ENCODE data around the gene CD226.

CD226 gene

GRCh38 chr18:69980982-69981804, 33.5 kb upstream of the CD226 start (continued):
- no peak for TF ChIP-seq ZNF324 (tag by site-specific recombination; IDR thresholded peaks at IDR 0.05)
- TF ChIP-seq ZNF560 (tag by site-specific recombination; IDR thresholded peaks at IDR 0.05; ENCODE audit: borderline replicate concordance): no peak
- TF ChIP-seq ZNF132 (tag by site-specific recombination; IDR thresholded peaks at IDR 0.05; ENCODE audit: borderline replicate concordance): no peak
- no peak for TF ChIP-seq HOXC10 (CRISPR knock-in tag; IDR thresholded peaks at IDR 0.05)
- TF ChIP-seq ZNF843 (tag by site-specific recombination; IDR thresholded peaks at IDR 0.05): no peak
- no peak for TF ChIP-seq SALL2 (tag by site-specific recombination; IDR thresholded peaks at IDR 0.05; ENCODE audit: borderline replicate concordance)
- no peak for TF ChIP-seq TSHZ1 (tag by site-specific recombination; IDR thresholded peaks at IDR 0.05; ENCODE audit: borderline replicate concordance)
- no peak for TF ChIP-seq ZNF26 (tag by site-specific recombination; IDR thresholded peaks at IDR 0.05)
- no peak for TF ChIP-seq ZNF48 (tag by site-specific recombination; IDR thresholded peaks at IDR 0.05)
- no peak for TF ChIP-seq ZSCAN5A (tag by site-specific recombination; IDR thresholded peaks at IDR 0.05)

GRCh38 chr18:69980509-69980908, 32.8 kb upstream of the CD226 start:
- TF ChIP-seq SCRT1 (tag by site-specific recombination; IDR thresholded peaks at IDR 0.05; ENCODE audit: borderline replicate concordance) (no peak), MZF1 (tag by site-specific recombination; IDR thresholded peaks at IDR 0.05; ENCODE audit: borderline replicate concordance) (no peak), GLI2 (tag by site-specific recombination; IDR thresholded peaks at IDR 0.05; ENCODE audit: borderline replicate concordance, low read depth) (no peak), ZFP3 (tag by site-specific recombination; IDR thresholded peaks at IDR 0.05; ENCODE audit: low read depth) (no peak), GFI1B (tag by site-specific recombination; IDR thresholded peaks at IDR 0.05) (no peak)
- TF ChIP-seq, protein P1, sequence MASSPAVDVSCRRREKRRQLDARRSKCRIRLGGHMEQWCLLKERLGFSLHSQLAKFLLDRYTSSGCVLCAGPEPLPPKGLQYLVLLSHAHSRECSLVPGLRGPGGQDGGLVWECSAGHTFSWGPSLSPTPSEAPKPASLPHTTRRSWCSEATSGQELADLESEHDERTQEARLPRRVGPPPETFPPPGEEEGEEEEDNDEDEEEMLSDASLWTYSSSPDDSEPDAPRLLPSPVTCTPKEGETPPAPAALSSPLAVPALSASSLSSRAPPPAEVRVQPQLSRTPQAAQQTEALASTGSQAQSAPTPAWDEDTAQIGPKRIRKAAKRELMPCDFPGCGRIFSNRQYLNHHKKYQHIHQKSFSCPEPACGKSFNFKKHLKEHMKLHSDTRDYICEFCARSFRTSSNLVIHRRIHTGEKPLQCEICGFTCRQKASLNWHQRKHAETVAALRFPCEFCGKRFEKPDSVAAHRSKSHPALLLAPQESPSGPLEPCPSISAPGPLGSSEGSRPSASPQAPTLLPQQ (tag by site-specific recombination; IDR thresholded peaks at IDR 0.05): no peak
- ChIA-PET POLR2A (no interaction called here), CTCF (interaction anchor here (0.6 kb wide), 1 partner anchor 19 kb away, joined by 3 read pairs; no protein-coding TSS in a partner anchor)
- Histone ChIP-seq H3K4me1 (ENCODE audit: control insufficient read depth, insufficient read depth, low read length) (no peaks in the 10 kb centered on the region), H3K36me3 (ENCODE audit: control insufficient read depth in 2 of 2, insufficient read depth in 1 of 2, low read length in 2 of 2) (peaks cover 0 to 2% of the 10 kb centered on the region in 2 experiments; a peak in 1 of 3 replicates), H3K9me3 (ENCODE audit: control insufficient read depth, insufficient read depth, low read depth, low read length) (no peaks in the 10 kb centered on the region), H3K27ac (ENCODE audit: extremely low read depth, low read depth, low read length) (no peak overlapping the region), H3K4me3 (ENCODE audit: low read depth, low read length) (no peak overlapping the region)

Data from HEK293 (cell line).